SK-N-SH treated with all-trans-retinoic acid at 6 μM for 48 hours (cell line): ENCODE results near the gene GNB2.

Experiments
- TOX ChIP-seq: fragments of 250-450 bp; sonication (Bioruptor Pico); IDR thresholded peaks from 2 replicates; pipeline ENCODE4 v1.8.0; 2021; ENCODE audit warnings: mild to moderate bottlenecking, moderate library complexity, borderline replicate concordance
- ZFP3 ChIP-seq: fragments of 250-450 bp; sonication (Bioruptor Pico); IDR thresholded peaks from 2 replicates; pipeline ENCODE4 v1.5.0; 2020; ENCODE audit warnings: mild to moderate bottlenecking, moderate library complexity
- ZFP30 ChIP-seq: fragments of 450-650 bp; formaldehyde crosslinking; IDR thresholded peaks from 2 replicates; pipeline ENCODE4 v1.5.0; 2022; ENCODE audit warnings: mild to moderate bottlenecking, moderate library complexity
- ZNF565 ChIP-seq: fragments of 450-650 bp; formaldehyde crosslinking; conservative IDR thresholded peaks from 2 replicates; pipeline ENCODE4 v1.5.0; 2020; ENCODE audit warnings: low read depth, mild to moderate bottlenecking, moderate library complexity

DNA sequence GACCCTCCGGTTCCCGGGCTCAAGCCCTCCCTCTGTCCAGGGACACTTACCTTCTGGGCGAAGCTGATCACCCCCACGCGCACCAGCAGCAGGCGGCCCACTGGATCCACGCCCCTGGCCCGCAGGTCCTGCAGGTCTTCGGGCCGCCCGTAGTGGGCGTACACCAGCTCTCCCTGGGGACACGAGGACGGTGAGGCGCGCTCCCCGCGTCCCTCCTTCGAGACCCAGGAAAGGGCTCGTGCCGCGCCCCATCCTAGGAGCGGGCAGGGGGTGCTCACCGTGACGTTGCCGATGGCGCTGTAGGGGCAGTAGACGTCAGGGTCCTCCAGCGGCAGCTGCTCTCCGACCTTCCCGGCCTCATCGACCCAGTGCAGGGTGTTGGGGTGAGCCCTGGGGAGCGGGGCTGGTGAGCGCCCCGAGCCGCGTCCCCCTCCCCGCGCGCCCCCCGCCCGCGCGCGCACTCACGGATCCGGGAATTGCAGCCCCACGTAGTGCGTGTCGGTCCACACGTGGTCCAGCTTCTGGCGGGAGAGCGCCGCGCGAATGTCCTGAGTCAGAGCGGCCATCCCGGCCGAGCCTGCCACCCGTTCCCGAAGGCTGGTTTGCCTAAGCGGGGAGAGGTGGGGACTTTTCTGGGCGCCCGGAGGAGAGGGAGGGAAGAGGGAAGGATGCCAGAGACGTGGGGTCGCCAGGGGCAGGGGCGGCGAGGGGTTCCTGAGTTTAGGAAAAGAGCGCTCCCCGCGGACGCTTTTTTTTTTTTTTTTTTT lies 40.4 kb upstream of the GNB2 start:
- TF ChIP-seq ZFP3 (CRISPR knock-in tag) (no peak), ZNF565 (no peak), TOX (CRISPR knock-in tag) (no peak), ZFP30 (CRISPR knock-in tag) (no peak)
